ENCODE results near the gene FAM53A.

Gene FAM53A

DNA sequence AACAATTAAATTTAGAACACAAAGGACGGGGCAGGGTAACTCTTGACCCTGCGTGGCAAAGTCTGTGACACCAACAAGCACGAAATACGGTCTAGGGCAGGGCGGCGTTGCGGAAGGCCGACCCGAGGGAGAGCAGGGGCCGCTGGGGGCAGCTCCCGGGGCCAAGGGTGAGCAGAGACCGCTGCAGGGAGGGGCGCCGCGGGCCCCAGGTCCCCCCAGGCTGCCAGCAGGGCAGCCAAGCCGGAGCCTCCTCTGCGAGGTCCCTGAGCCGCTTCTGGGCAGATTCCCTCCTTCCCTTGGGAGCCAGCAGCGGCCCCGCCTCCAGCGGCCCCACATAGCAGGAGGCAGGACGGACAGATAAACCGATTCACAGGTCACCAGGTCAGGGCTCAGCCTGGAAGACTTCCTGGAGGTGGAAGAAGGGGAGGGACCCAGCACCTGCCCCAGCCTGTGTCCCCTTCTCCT lies 90.2 kb downstream of the FAM53A start:
- DNase-seq (ENCODE audit: low read depth in 2 of 2), result no peak

DNA sequence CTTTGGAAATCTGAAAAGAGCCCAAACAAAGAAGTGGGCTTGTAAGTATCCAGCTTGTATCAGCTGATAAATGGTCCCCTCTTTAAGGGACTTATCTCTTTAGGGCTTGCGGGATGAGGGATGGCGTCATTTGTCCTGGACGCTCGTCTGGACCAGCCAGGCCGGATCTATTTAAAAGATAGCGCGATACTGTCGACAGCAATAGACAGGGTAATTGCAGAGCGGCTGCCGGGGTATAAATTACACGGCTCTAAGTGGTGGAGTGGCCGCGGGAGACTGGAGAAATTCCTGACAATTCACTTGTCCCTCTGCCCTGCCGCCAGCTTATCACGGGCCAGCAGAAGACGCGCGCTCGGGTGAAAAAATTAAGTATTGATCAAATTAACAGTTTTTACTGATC lies 90.7 kb downstream of the FAM53A start:
- no peak for DNase-seq (ENCODE audit: low read depth in 2 of 2)

DNA sequence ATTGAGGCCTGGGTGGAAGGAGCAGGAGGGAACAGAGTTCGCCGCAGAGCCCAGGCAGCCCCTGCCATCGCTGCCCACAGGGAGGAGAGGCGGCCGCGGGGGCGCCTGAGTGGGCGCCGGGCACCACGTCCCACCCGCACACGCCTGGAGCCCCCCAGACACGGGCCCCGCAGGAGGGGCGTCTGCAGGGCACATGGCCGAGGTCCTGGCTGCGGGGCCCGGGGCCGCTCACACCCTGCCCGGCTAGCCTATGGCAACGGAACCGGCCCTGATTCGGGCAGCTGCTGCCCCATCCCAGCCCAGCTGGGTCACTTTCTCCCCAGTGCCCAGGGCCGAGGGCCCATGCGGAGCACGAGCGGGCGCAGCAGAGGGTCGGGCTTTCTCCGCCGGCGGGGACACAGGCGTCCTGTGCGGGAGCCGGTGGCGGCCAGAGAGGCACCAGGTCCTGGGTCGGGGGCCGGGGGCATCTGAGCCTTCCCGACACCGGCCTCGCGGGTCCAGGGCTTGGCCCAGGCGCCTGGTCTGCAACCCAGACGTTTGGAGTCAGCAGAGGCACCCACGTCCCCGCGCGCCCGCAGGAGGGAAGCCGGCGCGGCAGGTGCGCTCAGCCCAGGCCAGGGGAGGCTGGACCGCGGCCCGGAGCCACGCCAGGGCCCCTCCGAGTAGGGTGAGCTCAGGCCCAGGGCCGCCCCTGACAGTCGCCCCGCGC lies 91.2 kb downstream of the FAM53A start:
- DNase-seq (ENCODE audit: low read depth in 2 of 2), result no peak

DNA sequence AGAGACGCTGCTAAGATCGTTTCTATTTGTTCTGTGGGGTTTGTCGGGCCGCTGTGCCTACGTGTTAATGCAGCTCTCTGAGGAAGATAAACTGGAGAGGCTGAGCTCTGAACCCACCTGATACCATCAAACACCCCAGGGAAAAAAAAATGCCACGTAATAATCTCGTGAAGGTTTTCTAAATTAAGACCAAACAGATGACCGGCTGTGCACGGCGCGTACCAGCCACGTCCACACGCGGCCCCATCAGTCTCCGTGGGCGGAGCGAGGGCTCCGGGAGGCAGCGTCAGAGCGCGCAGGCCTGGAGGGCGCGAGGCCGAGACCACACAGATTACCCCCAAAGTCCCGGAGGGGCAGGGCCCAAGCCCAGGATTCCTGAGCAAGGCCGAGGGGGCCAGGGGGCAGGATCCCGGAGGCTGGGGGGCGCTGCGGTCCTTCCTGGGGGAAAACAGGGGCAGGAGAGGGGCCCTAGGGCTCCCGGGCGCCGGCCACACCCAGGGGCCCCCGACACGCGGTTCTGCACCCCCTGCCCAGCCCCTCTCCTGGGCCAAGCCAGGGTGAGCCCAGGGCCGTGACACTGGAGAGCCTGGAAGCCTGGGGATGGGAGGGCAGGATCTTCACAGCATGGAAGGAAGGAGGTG lies 91.9 kb downstream of the FAM53A start:
- no peak for DNase-seq (ENCODE audit: low read depth in 2 of 2)

DNA sequence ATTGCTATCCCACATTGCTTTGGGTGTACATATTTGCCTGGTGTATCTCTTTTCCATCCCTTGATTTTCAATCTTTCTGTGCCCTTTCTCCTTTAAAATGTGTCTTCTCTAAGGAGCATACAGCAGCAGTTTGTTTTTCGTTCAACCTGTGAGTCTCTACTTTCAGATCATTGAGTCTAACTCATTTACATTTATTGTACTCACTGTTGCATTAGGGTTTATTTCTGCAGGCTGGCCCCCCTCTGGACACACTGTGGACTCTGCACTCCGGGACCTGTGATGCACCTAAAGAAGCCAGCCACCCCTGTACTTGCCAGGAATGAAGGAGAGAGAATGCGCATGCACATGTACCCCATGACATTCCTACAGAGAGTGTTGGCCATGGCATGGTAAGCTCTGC lies 93.0 kb downstream of the FAM53A start:
- no peak for DNase-seq (ENCODE audit: low read depth in 2 of 2)

DNA sequence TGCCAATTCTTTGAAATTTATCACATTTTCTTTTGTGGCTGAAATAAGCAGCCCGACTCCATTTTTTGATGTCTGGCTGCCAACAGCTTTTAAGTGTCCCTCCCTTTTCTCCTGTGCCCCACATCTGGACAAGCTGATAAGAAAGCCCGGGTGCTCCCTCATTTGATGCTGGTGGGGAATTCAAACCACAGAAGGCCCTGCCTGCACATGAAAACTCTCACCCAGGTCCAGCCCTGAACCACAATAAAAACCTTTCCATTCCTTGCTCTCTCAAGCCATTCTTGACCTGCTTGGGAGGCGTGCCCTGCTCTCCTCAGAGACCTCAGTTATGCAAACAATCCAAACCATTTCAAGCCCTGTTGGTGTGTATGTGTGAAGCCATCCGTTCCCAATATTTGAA lies 93.9 kb downstream of the FAM53A start:
- DNase-seq (ENCODE audit: low read depth in 2 of 2), result no peak
